ENCODE data around the gene WWOX.

- TF ChIP-seq MAFK (IDR thresholded peaks at IDR 0.05; ENCODE audit: low read depth, low read length) (no peak), POLR2A (IDR thresholded peaks at IDR 0.05; ENCODE audit: low read depth, low read length) (no peak), CEBPB (IDR thresholded peaks at IDR 0.05; ENCODE audit: low read depth, low read length) (no peak), RAD21 (IDR thresholded peaks at IDR 0.05; ENCODE audit: low read length) (no peak), USF2 (IDR thresholded peaks at IDR 0.05; ENCODE audit: low read depth, low read length) (no peak), BHLHE40 (IDR thresholded peaks at IDR 0.05; ENCODE audit: low read depth, low read length) (no peak), RCOR1 (IDR thresholded peaks at IDR 0.05; ENCODE audit: insufficient replicate concordance, low read length) (no peak), SMC3 (IDR thresholded peaks at IDR 0.05; ENCODE audit: low read depth, low read length) (no peak), NFE2L2 (IDR thresholded peaks at IDR 0.05; ENCODE audit: low read depth, low read length) (no peak), CHD1 (IDR thresholded peaks at IDR 0.05; ENCODE audit: low read depth, low read length) (no peak)
- TF ChIP-seq, protein P1, sequence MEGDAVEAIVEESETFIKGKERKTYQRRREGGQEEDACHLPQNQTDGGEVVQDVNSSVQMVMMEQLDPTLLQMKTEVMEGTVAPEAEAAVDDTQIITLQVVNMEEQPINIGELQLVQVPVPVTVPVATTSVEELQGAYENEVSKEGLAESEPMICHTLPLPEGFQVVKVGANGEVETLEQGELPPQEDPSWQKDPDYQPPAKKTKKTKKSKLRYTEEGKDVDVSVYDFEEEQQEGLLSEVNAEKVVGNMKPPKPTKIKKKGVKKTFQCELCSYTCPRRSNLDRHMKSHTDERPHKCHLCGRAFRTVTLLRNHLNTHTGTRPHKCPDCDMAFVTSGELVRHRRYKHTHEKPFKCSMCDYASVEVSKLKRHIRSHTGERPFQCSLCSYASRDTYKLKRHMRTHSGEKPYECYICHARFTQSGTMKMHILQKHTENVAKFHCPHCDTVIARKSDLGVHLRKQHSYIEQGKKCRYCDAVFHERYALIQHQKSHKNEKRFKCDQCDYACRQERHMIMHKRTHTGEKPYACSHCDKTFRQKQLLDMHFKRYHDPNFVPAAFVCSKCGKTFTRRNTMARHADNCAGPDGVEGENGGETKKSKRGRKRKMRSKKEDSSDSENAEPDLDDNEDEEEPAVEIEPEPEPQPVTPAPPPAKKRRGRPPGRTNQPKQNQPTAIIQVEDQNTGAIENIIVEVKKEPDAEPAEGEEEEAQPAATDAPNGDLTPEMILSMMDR (conservative IDR thresholded peaks at IDR 0.05; ENCODE audit: low read depth, low read length), result no peak
Measured at GRCh38 chr16:78395035-78395434, 295.6 kb downstream of the WWOX start.
